Uterus (tissue), 4 donors: ENCODE data around the gene KLHL3. TPM values are rescaled to one million over a fixed set of nuclear protein-coding genes. Genes with fewer than 3 reads are reported as not detected.

Experiments
- DNase-seq, 2 donors: peaks; one replicate each; pipeline ENCODE4 v3.0.0-alpha.2; 2019 to 2020
- H3K27ac ChIP-seq, 2 donors: fragments of 200-600 bp; sonication (generic); 1 replicate in 1 of 2; 2 replicates in 1 of 2; pipeline ENCODE4 v1.5.1; 2016 to 2018
- H3K27me3 ChIP-seq, 2 donors: fragments of 200-600 bp; sonication (generic); one replicate each; pipeline ENCODE4 v1.5.1; 2018 to 2019; ENCODE audit warnings: control low read depth in 1 of 2
- H3K36me3 ChIP-seq, 2 donors: fragments of 200-600 bp; sonication (generic); one replicate each; pipeline ENCODE4 v1.5.1; 2019; ENCODE audit warnings: control low read depth in 1 of 2
- H3K4me1 ChIP-seq, 2 donors: fragments of 200-600 bp; sonication (generic); one replicate each; pipeline ENCODE4 v1.5.1; 2018 to 2019; ENCODE audit warnings: control low read depth in 1 of 2
- H3K4me3 ChIP-seq, 2 donors: fragments of 200-600 bp; sonication (generic); 1 replicate in 1 of 2; 2 replicates in 1 of 2; pipeline ENCODE4 v1.5.1; 2018 to 2019; ENCODE audit warnings: mild to moderate bottlenecking in 1 of 2
- H3K9me3 ChIP-seq, 2 donors: fragments of 200-600 bp; sonication (generic); one replicate each; pipeline ENCODE4 v1.5.1; 2019; ENCODE audit warnings: control low read depth in 1 of 2
- CTCF ChIP-seq, 4 experiments: fragments of 200-600 bp in 2 of 4; fragments of 450-650 bp in 2 of 4; sonication (generic) in 2 of 4; IDR thresholded peaks; one replicate each; pipeline ENCODE4 v1.5.1; 2016 to 2019; ENCODE audit warnings: antibody characterized with exemption in 4 of 4, mild to moderate bottlenecking in 2 of 4, moderate library complexity in 1 of 4
- POLR2A ChIP-seq, 2 donors: fragments of 450-650 bp; IDR thresholded peaks; one replicate each; pipeline ENCODE4 v1.6.1; 2016; ENCODE audit warnings: antibody characterized with exemption in 2 of 2, mild to moderate bottlenecking in 1 of 2, moderate library complexity in 1 of 2
- intact Hi-C: fragments of 100-400 bp; cut with DNase I; formaldehyde crosslinking; loops from one replicate; pipeline ENCODE4 v1.15.1; 2023; ENCODE audit warnings: low total_unique reads
- total RNA-seq, 4 donors: library from RNA; depleted of rRNA in 3 of 4; stranded (reverse); fragments of >200 nt in 3 of 4; gene quantifications; one replicate each; pipeline versions ENCODE4 v1.1.0 to v1.2.4, GENCODE V29; 2014 to 2023
- donor health status: DM: yes; HTN: yes; CAD: no.

KLHL3 gene
- total RNA-seq, 4 donors from 2014 or later: 3.1 to 21.8 (median 8.9) TPM

GRCh38 chr5:137619191-137619870 is 116.6 kb downstream of the KLHL3 start:
- intact Hi-C loops: no loop called here

GRCh38 chr5:137618476-137618875 is 117.4 kb downstream of the KLHL3 start:
- no peaks in the 10 kb centered on the region for H3K9me3 ChIP-seq
- H3K36me3 ChIP-seq: no peaks in the 10 kb centered on the region
- H3K27ac ChIP-seq: no peak overlapping the region
- TF ChIP-seq POLR2A (IDR thresholded peaks at IDR 0.05) (no peak), CTCF (IDR thresholded peaks at IDR 0.05) (no peak)
- no peaks in the 10 kb centered on the region for H3K27me3 ChIP-seq
- intact Hi-C loops: no loop called here
- H3K4me3 ChIP-seq: no peak overlapping the region
- no peaks in the 10 kb centered on the region for H3K4me1 ChIP-seq
- no peak for DNase-seq

More at GRCh38 chr5:137619191-137619870, 116.6 kb downstream of the KLHL3 start:
- peak; percentile 42 to 62 for DNase-seq
- no peak overlapping the region for H3K4me3 ChIP-seq
- H3K9me3 ChIP-seq: no peaks in the 10 kb centered on the region
- TF ChIP-seq CTCF (IDR thresholded peaks at IDR 0.05) (no peak), POLR2A (IDR thresholded peaks at IDR 0.05) (no peak)
- H3K27me3 ChIP-seq: no peaks in the 10 kb centered on the region
- H3K36me3 ChIP-seq: no peaks in the 10 kb centered on the region
- H3K27ac ChIP-seq: peak overlapping the region; percentile 53 to 63
- no peaks in the 10 kb centered on the region for H3K4me1 ChIP-seq

- Histone ChIP-seq H3K4me1 (no peaks in the 10 kb centered on the region), H3K9me3 (no peaks in the 10 kb centered on the region), H3K4me3 (no peak overlapping the region), H3K27ac (no peak overlapping the region), H3K36me3 (no peaks in the 10 kb centered on the region), H3K27me3 (no peaks in the 10 kb centered on the region)
- TF ChIP-seq CTCF (IDR thresholded peaks at IDR 0.05) (no peak), POLR2A (IDR thresholded peaks at IDR 0.05) (no peak)
- DNase-seq: no peak
- intact Hi-C loops: no loop called here
Measured at GRCh38 chr5:137617528-137618205, 118.2 kb downstream of the KLHL3 start.

GRCh38 chr5:137616046-137616445 is 119.8 kb downstream of the KLHL3 start:
- Histone ChIP-seq H3K4me1 (no peaks in the 10 kb centered on the region), H3K27me3 (no peaks in the 10 kb centered on the region), H3K27ac (no peak overlapping the region), H3K4me3 (no peak overlapping the region), H3K36me3 (no peaks in the 10 kb centered on the region), H3K9me3 (no peaks in the 10 kb centered on the region)
- TF ChIP-seq CTCF (IDR thresholded peaks at IDR 0.05) (no peak), POLR2A (IDR thresholded peaks at IDR 0.05) (no peak)
- intact Hi-C loops: no loop called here
- no peak for DNase-seq

- H3K27ac ChIP-seq: no peak overlapping the region
- H3K27me3 ChIP-seq: no peaks in the 10 kb centered on the region
- H3K4me3 ChIP-seq: no peak overlapping the region
- no peaks in the 10 kb centered on the region for H3K4me1 ChIP-seq
- no peaks in the 10 kb centered on the region for H3K36me3 ChIP-seq
- TF ChIP-seq POLR2A (IDR thresholded peaks at IDR 0.05): no peak
- no peak for TF ChIP-seq CTCF (IDR thresholded peaks at IDR 0.05)
- intact Hi-C loops: no loop called here
- no peak for DNase-seq
- no peaks in the 10 kb centered on the region for H3K9me3 ChIP-seq
Measured at GRCh38 chr5:137615171-137615775, 120.6 kb downstream of the KLHL3 start.
